ENCODE data around the gene PEX7.
A peak's percentile ranks its signal among the peaks of the same experiment; 100 is the strongest.
"Not testable (repeated sequence)": the region's sequence is repeated elsewhere in the genome, so short reads cannot be mapped to it uniquely, and the experiment has no call there.

PEX7 gene

DNA sequence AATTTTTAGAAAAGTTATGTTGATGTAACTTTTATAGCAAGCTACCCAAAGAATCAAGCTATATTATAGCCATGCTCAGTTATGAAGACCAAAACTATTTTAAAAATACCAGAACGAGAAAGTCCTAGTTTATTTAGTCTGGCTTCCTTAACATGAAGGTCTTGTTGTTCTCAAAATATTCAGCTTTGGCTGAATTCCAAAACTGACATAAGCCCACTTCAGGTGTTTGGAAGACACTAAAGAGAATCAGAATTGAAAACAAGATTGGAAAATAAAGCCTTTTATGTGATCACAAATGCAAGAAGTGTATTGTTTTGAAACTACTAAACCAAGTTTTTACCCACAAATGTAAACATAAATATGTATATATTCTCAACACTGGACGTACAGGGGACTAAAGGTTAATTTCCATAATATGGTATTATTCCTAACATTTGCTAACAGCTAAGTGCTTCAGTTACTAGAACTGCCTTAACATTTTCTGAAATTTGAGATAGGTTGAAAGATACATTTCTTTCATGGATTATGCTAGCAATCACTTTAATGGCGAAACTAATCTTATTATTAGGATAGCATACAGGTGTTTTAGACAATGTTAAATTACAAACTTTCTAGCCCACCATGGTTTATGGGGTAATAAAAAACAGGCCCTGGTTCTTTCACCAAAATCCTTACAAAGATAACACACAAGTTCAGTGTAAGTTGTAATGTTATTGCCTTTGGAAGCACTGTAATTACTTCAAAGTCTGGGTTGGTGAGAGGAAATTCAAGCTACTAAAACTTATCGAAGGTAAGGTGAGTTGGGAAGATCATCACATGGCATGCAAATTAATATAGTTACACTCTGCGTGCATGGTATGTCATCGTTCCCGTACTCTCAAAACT is 31.7 kb upstream of the PEX7 start:
- no peak for DNase-seq

DNA sequence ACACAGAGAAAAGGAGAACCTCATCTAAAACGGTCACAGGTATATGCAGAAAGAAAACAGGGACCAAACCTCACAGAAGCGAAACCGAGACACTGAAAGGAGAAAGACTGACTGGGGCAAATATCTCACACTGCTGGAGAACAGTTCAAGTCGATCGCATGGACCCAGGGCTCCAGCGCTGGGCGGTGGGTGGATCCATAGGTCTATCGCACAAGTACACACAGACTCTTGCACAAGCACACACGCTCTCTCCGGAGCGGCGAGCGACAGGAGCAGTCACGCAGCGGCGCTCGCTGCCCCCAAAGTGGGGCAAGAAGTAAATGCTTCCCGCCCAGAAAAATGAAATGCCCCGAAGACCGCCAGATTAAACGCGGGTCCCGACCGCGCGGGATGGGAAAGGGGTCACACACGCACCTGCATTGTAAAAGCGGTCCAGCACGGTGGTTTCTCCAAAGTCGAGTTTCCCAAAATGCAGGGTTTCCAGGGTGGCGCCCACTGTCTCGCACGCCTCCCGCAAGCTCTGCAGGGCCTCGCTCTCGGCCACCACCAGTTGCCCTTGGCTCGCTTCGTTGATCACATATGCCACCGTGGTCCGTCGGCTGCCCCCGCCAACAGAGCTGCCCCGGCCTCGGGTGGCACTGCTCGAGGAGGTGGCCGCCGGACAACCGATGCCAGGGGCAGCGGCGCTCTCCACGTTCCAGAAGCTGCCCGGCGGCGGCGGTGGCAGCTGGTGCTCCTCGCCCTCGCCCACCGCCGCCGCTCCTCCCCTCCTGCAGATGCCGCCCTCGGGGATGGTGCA is 30.9 kb upstream of the PEX7 start:
- peak in 11 of 14 donors; percentile 23 to 65 (median 51) for DNase-seq

DNA sequence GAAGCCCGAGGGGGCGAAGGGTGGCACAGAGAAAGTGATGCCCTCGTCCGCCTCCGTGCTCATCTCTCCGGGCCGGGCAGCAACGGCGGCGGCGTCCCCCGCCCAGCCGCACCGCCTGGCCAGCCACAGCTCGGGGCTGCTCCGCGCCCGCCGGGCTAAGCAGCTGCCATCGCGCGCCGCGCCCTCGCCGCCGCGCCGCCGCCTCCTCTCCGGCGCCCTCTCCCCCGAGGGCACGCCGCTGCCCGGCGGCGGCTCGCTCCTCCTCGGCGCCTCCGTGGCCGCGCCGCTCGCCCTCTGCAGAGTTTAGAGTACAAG is 30.3 kb upstream of the PEX7 start:
- peak in 1 of 14 donors; percentile 65 for DNase-seq

DNA sequence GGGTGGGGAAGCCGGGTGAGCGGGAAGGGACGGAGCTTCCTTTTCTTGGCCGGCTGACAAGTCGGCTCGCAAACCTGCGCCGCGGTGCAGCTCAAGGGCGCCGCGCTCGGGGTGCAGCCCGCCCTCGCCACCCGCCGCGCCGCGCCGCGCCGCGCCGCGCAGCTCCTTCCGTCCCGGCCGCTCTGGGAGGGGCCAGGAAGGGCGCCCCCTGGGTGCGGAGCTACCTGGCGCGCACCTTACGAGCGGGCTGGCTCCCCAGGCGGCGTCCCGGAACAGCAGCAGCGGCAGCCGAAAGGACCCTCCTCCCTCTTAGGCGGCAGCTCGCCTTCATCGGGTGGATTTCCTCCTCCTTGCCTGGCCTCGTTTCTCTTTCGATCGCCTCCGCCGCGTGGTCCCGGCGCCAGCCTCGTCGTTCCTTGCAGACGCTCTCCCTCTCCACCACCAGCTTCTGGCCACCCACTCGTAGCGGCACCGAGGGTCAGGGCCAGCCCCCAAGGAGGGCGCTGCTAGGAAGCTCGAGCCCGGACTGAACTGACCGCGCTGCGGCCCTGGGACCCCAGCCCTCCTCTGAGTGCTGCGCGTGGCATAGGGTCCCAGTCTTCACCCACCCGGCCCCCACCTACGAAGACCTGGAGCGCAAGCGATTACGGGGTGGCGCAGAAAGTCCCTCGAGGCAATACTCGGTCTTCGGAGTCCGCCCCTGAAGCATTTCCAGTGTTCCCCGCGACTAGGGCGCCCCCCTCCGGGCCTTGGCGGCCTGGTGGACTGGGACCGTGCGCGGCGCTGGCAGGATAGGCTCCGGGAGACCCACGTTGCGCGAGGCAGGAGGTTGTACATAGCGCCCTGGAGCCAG is 29.8 kb upstream of the PEX7 start, which contains the start of gene MAP3K5:
Gene MAP3K5 (minus strand): TSS at position 68 of the 853 bp plus-strand sequence. CDS start 320 bp downstream, outside the sequence.
- DNase-seq, result peak; percentile 33 to 87 (median 76)

DNA sequence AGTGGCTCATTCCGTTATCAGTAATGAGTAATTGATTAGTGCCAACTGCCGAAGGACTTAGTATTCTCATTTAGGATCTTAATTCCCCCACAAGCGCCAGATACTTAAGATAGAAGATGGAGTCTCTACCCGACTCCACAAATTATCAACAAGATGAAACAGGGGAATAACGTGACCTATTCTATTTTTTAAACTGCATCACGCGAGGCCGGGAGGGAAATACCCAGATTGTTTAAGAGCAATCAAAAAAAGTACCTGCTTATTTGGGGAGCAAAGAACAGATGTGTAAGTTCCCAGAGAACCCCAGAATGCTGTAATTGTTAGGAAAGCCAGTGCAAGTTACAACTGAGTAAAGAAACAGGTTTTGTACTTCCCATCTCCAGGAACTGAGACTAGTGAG is 29.0 kb upstream of the PEX7 start:
- no peak for DNase-seq

DNA sequence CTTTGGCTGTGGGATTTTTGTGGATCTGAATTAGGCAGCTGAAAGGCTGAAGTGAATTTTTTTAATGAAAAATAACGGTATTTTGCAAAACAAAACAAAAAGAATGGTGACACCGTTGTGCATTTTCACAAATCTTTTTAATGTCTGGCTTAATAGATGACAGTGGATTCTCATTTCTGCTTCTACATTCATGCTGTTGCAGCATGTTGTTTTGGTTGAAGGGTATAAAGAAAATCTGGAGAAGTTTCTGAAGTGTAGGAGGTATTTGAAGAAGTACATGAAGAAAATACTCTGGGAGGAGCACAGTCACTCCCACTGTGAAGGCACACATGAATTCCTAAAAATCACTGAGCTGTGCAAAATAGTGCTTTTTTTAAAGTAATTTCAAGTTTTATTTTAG is 27.0 kb upstream of the PEX7 start:
- DNase-seq, result no peak

DNA sequence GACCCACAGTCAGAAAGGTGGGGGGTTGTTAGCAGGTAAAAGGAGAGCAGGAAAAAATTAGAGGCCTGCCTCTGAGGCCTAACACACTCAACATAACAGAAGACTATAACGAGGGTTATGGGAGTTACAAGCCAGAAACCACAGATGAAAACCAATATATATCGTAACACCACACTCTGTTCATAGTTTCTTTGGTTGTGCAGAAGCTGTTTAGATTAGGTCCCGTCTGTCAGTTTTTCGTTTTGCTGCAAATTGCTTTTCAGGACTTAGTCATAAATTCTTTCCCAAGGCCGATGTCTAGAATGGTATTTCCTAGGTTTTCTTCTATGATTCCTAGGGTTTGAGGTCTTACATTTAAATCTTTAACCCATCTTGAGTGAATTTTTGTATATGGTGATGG is 26.4 kb upstream of the PEX7 start:
- no peak for DNase-seq

DNA sequence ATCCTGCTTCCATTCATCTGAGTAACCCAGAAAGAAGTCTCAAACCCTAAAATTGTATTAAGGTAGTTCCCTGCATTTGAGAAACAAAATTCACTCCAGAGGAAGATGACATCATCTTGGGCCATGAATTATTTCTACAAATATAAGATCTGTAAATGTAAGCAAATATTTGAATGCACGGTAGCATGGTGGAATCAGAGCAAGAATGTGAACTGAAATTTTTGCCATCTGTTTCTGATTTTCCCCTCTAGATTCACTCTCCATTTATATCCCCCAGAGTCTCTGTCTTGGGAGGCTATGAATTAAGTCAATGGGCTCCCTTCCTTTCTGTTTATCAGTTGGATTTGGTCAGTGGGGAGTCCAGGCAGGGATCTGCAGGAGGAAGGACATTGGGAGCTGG is 24.3 kb upstream of the PEX7 start:
- no peak for DNase-seq

DNA sequence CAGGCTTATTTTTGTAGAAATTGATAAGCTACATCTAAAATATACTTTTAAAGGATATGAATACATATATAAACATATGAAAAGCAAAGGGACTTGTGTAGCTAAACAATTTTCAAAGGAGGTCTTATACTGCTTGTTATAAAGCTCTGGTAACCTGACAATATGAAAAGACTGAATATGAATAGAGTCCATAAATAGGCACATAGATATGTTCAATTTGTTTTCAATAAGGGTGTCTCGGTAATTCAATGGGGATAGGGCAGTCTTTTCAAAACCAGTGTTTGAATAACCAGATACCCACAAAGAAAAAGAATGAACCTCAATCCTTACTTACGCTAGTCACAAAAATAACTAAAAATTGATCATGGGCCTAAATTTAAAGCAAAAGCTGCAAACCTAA is 20.8 kb upstream of the PEX7 start:
- DNase-seq, result no peak

DNA sequence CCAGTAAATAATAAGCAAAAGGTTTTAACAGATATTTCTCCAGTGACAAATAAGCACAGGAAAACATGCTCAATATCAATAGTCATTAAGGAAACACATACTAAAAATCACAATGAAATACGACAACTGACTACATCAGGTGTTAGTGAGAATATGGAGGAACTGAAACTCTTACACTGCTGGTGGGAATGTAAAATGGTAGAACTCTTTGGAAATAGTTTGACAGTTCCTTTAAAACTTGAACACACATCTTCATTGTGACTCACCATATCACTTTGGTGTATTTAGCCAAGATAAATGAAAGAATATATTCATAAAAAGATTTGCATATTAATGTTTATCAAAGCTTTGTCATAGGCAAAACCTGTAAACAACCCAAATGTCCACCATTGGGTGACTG is 18.8 kb upstream of the PEX7 start:
- no peak for DNase-seq

DNA sequence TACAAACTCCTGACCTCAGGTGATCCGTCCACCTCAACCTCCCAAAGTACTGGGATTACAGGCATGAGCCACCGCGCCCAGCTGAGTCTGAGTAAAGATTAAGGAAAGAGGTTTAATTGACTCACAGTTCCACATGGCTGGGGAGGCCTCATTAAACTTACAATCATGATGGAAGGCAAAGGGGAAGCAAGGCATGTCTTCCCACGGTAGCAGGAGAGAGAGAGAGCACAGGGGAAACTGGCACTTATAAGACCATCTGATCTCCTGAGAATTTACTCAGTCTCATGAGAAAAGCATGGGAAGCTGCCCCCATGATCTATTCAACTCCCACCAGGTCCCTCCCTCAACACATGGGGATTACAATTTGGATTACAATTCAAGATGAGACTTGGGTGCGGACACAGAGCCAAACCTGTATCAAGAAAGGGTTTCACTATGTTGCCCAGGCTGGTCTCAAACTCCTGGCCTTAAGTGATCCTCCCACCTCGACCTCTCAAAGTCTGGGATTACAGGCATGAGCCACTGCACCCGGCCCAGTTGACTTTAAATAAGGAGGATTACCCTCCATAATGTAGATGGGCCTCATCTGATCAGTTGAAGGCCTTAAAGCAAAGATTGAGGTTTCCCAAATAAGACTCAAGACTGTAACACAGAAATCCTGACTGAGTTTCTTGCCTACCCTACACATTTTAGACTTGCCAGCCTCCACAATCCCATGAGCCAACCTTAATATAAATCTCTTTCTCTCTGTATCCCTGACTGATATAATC is 13.1 kb upstream of the PEX7 start:
- no peak for DNase-seq

DNA sequence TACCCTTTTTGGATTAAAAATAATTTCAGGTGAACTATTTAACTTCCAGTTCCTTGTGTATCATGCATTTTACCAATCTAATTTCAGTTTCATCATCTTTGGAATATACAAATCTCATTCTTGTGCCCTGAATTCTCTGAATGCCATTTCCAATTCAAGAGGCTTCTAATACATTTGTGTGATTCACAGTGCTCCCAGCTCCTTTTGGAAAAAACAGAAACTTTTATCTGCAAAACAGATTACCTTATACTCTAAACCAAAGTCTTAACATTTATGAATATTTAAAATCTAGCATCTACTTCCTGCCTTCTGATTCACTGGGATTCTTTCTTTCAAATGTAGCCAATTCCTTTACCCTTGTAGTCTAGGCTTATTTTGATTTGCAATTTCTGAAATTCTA is 11.1 kb upstream of the PEX7 start:
- DNase-seq, result no peak

DNA sequence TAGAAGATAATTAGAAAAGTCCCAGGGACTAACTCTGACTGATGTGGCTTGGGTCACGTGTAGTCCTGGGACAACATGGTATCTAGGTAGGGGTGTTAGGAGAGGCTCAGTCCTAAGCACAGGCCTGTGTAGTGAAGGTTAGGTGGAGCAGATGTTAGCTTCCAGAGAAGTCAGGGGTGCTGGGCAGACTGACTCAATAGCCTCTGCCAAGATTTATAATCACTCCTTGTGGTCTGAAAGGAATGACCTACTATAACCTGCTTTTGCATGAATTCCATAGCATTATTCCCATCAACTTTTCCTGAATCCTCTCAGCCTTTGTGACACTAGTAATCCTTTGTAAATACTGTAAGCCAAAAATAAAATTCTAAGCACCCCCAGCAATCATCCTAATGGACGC is 10.2 kb upstream of the PEX7 start:
- DNase-seq, result no peak

DNA sequence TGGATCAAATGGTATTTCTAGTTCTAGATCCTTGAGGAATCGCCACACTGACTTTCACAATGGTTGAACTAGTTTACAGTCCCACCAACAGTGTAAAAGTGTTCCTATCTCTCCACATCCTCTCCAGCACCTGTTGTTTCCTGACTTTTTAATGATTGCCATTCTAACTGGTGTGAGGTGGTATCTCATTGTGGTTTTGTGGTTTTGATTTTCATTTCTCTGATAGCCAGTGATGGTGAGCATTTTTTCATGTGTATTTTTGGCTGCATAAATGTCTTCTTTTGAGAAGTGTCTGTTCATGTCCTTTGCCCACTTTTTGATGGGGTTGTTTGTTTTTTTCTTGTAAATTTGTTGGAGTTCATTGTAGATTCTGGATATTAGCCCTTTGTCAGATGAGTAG is 6.8 kb upstream of the PEX7 start:
- not testable (repeated sequence) for DNase-seq

DNA sequence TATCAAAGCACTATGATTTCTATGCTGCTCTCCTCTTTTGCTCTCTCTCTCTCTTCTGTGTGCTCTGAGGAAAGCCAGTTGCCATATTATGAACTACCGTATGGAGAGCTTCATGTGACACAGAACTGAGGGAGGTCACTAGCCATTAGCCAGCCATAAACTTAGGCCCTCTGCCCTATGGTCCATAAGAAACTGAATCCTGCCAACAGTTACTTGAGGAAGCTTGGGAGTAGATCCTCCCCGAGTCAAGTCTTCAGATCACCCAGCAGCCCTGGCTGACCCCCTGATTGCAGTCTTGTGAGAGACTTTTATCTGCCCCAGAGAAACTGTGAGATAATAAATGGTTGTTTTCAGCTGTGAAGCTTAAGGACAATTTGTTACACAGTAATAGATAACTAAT is 5.7 kb upstream of the PEX7 start:
- no peak for DNase-seq

DNA sequence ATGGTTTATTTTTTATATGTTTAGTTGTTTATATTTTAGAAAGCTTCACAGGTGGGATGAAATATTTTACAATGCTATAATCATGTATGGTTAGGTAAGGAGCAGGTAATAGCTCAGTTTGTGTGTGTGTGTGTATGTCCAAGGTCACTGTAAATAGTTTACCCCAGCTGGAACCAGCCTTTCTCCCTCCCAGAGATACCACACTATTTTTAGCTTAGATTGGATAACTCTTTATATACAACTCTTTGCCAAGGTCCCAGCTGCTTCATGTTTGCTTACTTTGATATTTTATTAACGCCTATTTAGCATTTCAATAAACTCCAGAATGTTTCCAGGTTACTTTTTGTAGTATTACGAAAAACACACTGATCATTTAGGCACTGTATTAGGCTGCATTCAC is 1.8 kb upstream of the PEX7 start:
- DNase-seq, result no peak

DNA sequence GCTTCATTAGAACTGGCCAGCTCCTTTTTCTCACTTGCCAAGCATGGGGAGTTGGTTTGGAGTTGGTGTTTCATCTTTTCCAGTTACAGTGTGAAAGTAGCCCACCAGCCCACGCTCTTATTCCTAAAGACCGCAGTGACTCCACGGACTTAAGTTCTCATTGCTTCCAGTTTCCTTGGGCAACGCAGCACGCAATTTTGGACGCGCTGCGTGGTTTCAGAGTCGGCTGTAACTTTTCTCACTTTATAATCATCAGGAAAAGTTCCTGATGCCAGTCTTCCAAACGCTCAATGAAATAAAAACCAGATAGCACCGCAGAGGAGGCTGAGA is 381 bp upstream of the PEX7 start:
- peak in 1 of 14 donors; percentile 55 for DNase-seq

DNA sequence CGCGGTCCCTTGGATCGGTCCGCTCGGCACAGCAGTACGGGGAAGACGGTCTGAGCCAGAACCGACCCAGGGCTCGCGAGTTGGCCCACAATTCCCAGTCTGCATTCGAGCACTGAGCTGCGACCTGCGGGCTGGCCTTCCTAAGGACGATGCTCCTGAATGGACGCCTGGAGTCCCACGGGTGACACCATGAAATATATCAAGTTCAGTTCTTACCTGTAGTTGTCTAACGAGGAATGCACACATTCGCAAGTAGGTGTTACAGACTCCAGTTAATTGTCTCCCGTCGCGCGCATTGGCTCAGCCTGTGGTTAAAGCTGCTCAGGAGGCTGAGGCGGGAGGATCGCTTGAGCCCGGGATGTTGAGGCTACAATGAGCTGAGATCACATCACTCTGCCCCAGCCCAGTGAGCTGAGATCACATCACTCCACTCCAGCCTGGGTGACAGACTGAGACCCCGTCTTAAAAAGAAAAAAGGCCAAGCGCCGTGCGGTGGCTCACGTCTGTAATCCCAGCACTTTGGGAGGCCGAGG is 802 bp downstream of the PEX7 start:
- DNase-seq, result peak in 3 of 14 donors; percentile 5 to 33 (median 25)

DNA sequence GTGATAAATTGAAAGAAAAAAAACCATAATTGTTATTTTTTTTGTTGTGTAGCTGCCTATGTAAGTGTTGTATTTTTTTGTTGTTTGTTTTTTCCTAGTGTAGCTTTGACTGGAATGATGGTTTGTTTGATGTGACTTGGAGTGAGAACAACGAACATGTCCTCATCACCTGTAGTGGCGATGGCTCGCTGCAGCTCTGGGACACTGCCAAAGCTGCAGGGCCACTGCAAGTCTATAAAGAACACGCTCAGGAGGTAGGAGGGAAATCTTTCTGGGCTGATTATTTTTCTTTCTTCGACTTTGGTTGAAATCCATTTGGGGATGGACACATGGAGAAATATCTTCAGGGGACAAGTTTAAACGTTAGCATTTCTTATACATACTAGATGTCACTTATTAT is 3.8 kb downstream of the PEX7 start:
- DNase-seq, result peak in 1 of 14 donors; percentile 2

DNA sequence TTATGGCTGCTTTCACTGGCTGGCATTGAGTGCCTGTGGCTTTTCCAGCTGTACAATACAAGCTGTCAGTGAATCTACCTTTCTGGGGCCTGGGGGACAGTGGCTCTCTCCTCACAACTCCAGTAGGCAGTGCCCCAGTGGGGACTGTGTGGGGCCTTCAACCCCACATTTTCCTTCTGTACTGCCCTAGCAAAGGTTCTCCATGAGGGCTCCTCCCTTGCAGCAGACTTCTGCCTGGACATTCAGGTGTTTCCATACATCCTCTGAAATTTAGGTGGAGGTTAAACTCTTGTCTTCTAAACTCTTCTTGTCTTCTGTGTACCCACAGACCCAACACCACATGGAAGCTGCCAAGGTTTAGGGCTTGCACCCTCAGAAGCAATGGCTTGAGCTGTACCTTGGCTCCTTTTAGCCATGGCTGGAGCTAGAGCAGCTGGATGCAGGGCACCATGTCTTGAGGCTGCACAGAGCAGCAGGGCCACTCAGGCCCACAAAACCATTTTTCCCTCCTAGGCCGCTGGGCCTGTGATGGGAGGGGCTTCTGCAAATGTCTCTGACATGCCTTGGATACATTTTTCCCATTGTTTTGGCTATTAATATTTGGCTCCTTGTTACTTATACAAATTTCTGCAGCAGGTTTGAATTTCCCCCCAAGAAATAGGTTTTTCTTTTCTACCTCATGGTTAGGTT is 9.6 kb downstream of the PEX7 start:
- no peak for DNase-seq

DNA sequence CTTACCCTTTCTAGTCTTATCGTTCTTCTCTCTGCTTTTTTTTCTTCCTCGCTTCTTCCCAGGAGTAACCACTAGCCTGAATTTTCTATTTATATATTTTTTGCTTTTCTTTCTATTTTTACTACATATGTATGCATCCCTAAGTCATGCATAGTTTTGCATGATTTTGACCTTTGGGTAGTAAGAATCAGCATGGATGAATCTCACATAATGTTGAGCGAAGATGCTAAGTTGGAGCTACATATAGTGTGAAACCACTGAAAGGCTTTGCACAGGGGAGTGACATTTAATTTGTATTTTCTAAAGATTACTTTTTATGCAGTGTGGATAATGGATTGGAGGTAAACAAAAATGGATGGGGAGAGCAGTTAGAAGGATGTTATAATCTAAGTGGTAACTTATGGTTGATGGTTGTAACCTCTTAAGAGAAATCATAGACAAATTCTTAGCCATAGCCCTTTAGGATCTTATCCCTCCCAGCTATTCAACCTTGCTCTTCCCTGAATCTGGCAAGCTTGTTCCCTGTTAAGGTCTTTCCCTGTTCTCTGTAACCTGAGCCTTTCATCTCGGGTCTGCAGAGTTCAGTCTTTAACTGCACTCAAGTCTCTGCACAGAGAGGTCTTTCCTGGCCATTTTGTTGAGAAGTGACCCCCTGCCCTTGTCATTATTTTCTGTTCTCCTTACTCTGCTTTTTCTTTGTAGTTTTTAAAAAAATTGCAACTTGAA is 18.0 kb downstream of the PEX7 start:
- no peak for DNase-seq

Data from C1 segment of cervical spinal cord (tissue), 14 donors.